ENCODE measurements around the gene GREM2. TPM values are rescaled to one million over a fixed set of nuclear protein-coding genes. Genes with fewer than 3 reads are reported as not detected.

Gene GREM2
- total and polyA plus RNA-seq, 2 donors (not counting 1 experiment from before 2014, with no cell fraction given), result not detected

GRCh38 chr1:240501115-240501514, 110.8 kb downstream of the GREM2 start:
- WGBS (ENCODE audit: insufficient coverage), result 80% methylated on average over 1 of the region's 2 CpGs
- H3K4me2 ChIP-seq (replicated peaks; ENCODE audit: low read depth, low read length, poor library complexity, severe bottlenecking), result no peak overlapping the region

GRCh38 chr1:240500647-240501046, 111.3 kb downstream of the GREM2 start:
- Histone ChIP-seq H3K9me3 (ENCODE audit: control extremely low read depth in 1 of 3, control insufficient read depth in 2 of 3, insufficient read depth in 1 of 3, low read length in 2 of 3) (no peaks in the 10 kb centered on the region), H3K4me2 (replicated peaks; ENCODE audit: low read depth, low read length, poor library complexity, severe bottlenecking) (no peak overlapping the region), H3K27ac (ENCODE audit: low read length in 2 of 2) (no peak overlapping the region), H3K4me3 (ENCODE audit: control extremely low read depth in 1 of 5, extremely low read depth in 1 of 5, insufficient read depth in 1 of 5, low read depth in 2 of 5, low read length in 4 of 5) (no peak overlapping the region), H3K27me3 (replicated peaks in 1 of 4; ENCODE audit: control extremely low read depth in 1 of 4, control insufficient read depth in 3 of 4, insufficient read depth in 4 of 4, low read length in 3 of 4) (no peaks in the 10 kb centered on the region), H4K20me1 (ENCODE audit: control insufficient read depth, insufficient read depth, low read length, poor library complexity, severe bottlenecking) (no peaks in the 10 kb centered on the region), H3K9ac (ENCODE audit: low read length) (no peak overlapping the region), H2AFZ (ENCODE audit: insufficient read depth, low read depth, low read length, poor library complexity, severe bottlenecking) (no peak overlapping the region), H3K79me2 (ENCODE audit: control insufficient read depth, insufficient read depth, low read length) (no peaks in the 10 kb centered on the region), H3K36me3 (replicated peaks in 1 of 2; ENCODE audit: control extremely low read depth in 1 of 2, control insufficient read depth in 1 of 2, extremely low read depth in 1 of 2, insufficient read depth in 2 of 2, low read length in 1 of 2) (no peaks in the 10 kb centered on the region), H3K4me1 (ENCODE audit: control insufficient read depth in 2 of 2, insufficient read depth in 2 of 2, low read length in 2 of 2) (no peaks in the 10 kb centered on the region)
- no peaks in the 10 kb centered on the region for H3K27me3 Mint-ChIP-seq
- 97% methylated on average over 3 of the region's 4 CpGs for WGBS (ENCODE audit: insufficient coverage)
- no peak overlapping the region for H3K4me3 Mint-ChIP-seq
- TF ChIP-seq EZH2 (IDR thresholded peaks at IDR 0.05; ENCODE audit: borderline replicate concordance, insufficient read depth, low read depth, low read length, poor library complexity, severe bottlenecking) (no peak), CTCF (IDR thresholded peaks at IDR 0.05) (no peak)
- ATAC-seq (ENCODE audit: low read depth) (no peak), DNase-seq (no peak)
- POLR2A ChIA-PET, result no interaction called here
- CTCF ChIA-PET, result no interaction called here
- H3K4me1 Mint-ChIP-seq, result no peaks in the 10 kb centered on the region
- intact Hi-C loops (cut with micrococcal nuclease), result no loop called here
- no peak overlapping the region for H3K27ac Mint-ChIP-seq
- no peaks in the 10 kb centered on the region for H3K9me3 Mint-ChIP-seq (ENCODE audit: insufficient read depth)

More at GRCh38 chr1:240501115-240501514, 110.8 kb downstream of the GREM2 start:
- ATAC-seq (ENCODE audit: low read depth), result no peak
- TF ChIP-seq EZH2 (IDR thresholded peaks at IDR 0.05; ENCODE audit: borderline replicate concordance, insufficient read depth, low read depth, low read length, poor library complexity, severe bottlenecking) (no peak), CTCF (IDR thresholded peaks at IDR 0.05) (no peak)
- Histone ChIP-seq H3K4me3 (ENCODE audit: control extremely low read depth in 1 of 5, extremely low read depth in 1 of 5, insufficient read depth in 1 of 5, low read depth in 2 of 5, low read length in 4 of 5) (no peak overlapping the region), H3K9me3 (ENCODE audit: control extremely low read depth in 1 of 3, control insufficient read depth in 2 of 3, insufficient read depth in 1 of 3, low read length in 2 of 3) (no peaks in the 10 kb centered on the region), H4K20me1 (ENCODE audit: control insufficient read depth, insufficient read depth, low read length, poor library complexity, severe bottlenecking) (no peaks in the 10 kb centered on the region), H3K4me1 (ENCODE audit: control insufficient read depth in 2 of 2, insufficient read depth in 2 of 2, low read length in 2 of 2) (no peaks in the 10 kb centered on the region), H3K36me3 (replicated peaks in 1 of 2; ENCODE audit: control extremely low read depth in 1 of 2, control insufficient read depth in 1 of 2, extremely low read depth in 1 of 2, insufficient read depth in 2 of 2, low read length in 1 of 2) (no peaks in the 10 kb centered on the region), H3K27ac (ENCODE audit: low read length in 2 of 2) (no peak overlapping the region), H3K79me2 (ENCODE audit: control insufficient read depth, insufficient read depth, low read length) (no peaks in the 10 kb centered on the region), H3K9ac (ENCODE audit: low read length) (no peak overlapping the region), H2AFZ (ENCODE audit: insufficient read depth, low read depth, low read length, poor library complexity, severe bottlenecking) (no peak overlapping the region), H3K27me3 (replicated peaks in 1 of 4; ENCODE audit: control extremely low read depth in 1 of 4, control insufficient read depth in 3 of 4, insufficient read depth in 4 of 4, low read length in 3 of 4) (no peaks in the 10 kb centered on the region)
- Mint-ChIP-seq H3K4me3 (no peak overlapping the region), H3K27ac (no peak overlapping the region), H3K9me3 (ENCODE audit: insufficient read depth) (no peaks in the 10 kb centered on the region), H3K4me1 (no peaks in the 10 kb centered on the region), H3K27me3 (no peaks in the 10 kb centered on the region)
- POLR2A ChIA-PET, result no interaction called here
- intact Hi-C loops (cut with micrococcal nuclease), result no loop called here
- CTCF ChIA-PET, result no interaction called here
- DNase-seq, result no peak
